22Rv1 (cell line): ENCODE measurements around the gene CEBPG.

ENCODE experiments used
- H3K27ac ChIP-seq: fragments of 450-650 bp; 2 replicates; pipeline ENCODE4 v1.5.1; 2017
- ZFX ChIP-seq: fragments of 450-650 bp; IDR thresholded peaks from 2 replicates; pipeline ENCODE4 v1.6.1; 2017; ENCODE audit warnings: antibody characterized with exemption, borderline replicate concordance
- TF ChIP-seq, protein P1 (sequence below): fragments of 450-650 bp; IDR thresholded peaks from 2 replicates; pipeline ENCODE4 v1.5.1; 2017; ENCODE audit warnings: mild to moderate bottlenecking

Gene CEBPG

GRCh38 chr19:33373453-33374235, at the start of gene CEBPG:
Gene CEBPG (plus strand): TSS chr19:33373709. CDS start chr19:33379240, 5,531 bp downstream.
- no peak for TF ChIP-seq ZFX
- TF ChIP-seq, protein P1, sequence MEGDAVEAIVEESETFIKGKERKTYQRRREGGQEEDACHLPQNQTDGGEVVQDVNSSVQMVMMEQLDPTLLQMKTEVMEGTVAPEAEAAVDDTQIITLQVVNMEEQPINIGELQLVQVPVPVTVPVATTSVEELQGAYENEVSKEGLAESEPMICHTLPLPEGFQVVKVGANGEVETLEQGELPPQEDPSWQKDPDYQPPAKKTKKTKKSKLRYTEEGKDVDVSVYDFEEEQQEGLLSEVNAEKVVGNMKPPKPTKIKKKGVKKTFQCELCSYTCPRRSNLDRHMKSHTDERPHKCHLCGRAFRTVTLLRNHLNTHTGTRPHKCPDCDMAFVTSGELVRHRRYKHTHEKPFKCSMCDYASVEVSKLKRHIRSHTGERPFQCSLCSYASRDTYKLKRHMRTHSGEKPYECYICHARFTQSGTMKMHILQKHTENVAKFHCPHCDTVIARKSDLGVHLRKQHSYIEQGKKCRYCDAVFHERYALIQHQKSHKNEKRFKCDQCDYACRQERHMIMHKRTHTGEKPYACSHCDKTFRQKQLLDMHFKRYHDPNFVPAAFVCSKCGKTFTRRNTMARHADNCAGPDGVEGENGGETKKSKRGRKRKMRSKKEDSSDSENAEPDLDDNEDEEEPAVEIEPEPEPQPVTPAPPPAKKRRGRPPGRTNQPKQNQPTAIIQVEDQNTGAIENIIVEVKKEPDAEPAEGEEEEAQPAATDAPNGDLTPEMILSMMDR: peak; percentile 42

GRCh38 chr19:33324628-33325027, 48.9 kb upstream of the CEBPG start:
- no peak overlapping the region for H3K27ac ChIP-seq
- TF ChIP-seq, protein P1: no peak
- no peak for TF ChIP-seq ZFX

More at GRCh38 chr19:33373453-33374235, at the start of gene CEBPG:
- peak within 1 kb of the TSS; percentile 97 for H3K27ac ChIP-seq

DNA sequence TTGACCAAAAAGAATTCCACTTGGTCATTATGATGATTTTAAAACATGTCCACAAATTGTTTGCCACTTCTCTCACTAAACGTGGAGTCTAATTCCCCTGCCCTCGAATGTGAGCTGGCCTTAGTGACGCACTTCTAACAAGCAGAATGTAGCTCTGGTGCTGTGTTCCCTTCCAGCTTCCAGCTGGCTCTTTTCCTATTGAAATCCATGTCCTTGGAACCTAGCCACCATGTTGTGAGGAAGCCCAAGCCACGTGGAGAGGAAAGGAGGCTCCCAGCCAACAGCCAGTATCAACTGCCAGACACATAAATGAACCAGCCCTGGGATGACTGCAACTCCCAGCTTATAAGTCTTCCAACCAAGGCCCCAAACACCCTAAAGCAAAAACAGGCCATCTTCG, 47.6 kb upstream of the CEBPG start:
- TF ChIP-seq, protein P1: no peak
- TF ChIP-seq ZFX: no peak
- H3K27ac ChIP-seq: no peak overlapping the region

DNA sequence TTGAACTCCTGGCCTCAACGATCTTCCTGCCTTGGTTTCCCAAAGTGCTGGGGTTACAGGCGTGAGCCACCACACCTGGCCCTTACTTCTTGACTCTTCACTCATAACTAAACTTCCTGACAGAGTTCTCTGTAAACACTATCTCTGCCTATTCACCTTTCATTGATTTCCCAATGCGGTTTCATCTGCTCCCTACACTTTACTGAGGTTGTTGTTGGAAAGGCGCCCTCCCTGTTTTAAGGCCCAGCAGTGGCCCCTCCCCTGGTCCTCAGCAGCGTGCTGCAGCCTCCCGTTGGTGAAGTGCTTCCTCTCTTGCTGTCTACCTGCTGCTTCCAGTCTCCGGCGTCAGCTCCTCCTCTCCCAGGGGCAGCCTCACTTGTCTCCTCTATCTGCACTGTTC, 44.4 kb upstream of the CEBPG start:
- TF ChIP-seq, protein P1: no peak
- H3K27ac ChIP-seq: no peak overlapping the region

DNA sequence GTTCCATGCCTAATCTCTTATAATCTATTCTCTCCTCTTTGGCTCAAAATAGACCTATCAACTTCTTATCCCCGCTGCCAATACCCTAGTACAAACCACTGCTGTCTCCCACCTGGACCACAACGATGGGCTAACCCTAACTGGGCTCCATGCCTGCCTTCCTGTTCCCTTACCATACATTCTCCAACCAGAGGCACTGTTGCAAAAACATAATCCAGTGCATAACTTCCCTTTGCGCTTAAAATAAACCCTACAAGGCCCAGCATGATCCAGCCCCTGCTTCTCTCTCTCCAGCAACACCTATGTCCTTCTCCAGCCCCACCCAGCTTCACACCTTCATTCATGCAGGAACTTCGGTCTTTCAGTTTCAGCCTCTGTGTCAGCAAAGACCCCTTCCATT, 43.8 kb upstream of the CEBPG start:
- H3K27ac ChIP-seq: no peak overlapping the region
- TF ChIP-seq, protein P1: no peak
- TF ChIP-seq ZFX: no peak

GRCh38 chr19:33332248-33332647, 41.3 kb upstream of the CEBPG start:
- H3K27ac ChIP-seq: no peak overlapping the region
- no peak for TF ChIP-seq ZFX
- TF ChIP-seq, protein P1: no peak

- TF ChIP-seq, protein P1: no peak
- no peak for TF ChIP-seq ZFX
- no peak overlapping the region for H3K27ac ChIP-seq
Measured at GRCh38 chr19:33333151-33333550, 40.4 kb upstream of the CEBPG start.
